PC-9 (cell line): ENCODE measurements around the gene CCDC141.

Source experiments
- EZH2 ChIP-seq: fragments of 200-600 bp; sonication (generic); IDR thresholded peaks from 2 replicates; pipeline ENCODE4 v1.8.0; 2017; ENCODE audit warnings: antibody characterized with exemption, low read depth
- TF ChIP-seq, protein P1 (sequence below): fragments of 200-600 bp; sonication (generic); conservative IDR thresholded peaks from 2 replicates; pipeline ENCODE4 v1.6.1; 2017; ENCODE audit warnings: mixed run types, antibody characterized with exemption, mild to moderate bottlenecking, moderate library complexity

DNA sequence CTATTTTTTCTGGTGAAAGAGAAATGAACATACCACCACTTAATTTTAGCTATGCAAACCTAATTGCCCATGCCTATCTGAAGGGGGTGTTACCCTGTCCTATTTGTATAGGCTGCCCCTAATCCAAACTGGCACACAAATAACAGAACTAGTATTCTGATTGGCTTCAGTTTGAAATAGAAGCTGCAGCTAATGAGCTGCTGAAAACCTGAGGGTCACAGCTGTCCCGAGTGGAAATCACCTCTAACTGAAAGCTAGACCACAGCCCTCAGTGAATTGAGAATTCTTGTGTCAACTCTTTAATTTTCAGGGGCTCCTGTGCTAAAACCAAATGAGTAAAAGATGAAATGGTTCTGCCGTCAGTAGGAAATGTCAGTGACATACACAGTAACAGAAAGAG lies 28.7 kb downstream of the CCDC141 start:
- TF ChIP-seq, protein P1, sequence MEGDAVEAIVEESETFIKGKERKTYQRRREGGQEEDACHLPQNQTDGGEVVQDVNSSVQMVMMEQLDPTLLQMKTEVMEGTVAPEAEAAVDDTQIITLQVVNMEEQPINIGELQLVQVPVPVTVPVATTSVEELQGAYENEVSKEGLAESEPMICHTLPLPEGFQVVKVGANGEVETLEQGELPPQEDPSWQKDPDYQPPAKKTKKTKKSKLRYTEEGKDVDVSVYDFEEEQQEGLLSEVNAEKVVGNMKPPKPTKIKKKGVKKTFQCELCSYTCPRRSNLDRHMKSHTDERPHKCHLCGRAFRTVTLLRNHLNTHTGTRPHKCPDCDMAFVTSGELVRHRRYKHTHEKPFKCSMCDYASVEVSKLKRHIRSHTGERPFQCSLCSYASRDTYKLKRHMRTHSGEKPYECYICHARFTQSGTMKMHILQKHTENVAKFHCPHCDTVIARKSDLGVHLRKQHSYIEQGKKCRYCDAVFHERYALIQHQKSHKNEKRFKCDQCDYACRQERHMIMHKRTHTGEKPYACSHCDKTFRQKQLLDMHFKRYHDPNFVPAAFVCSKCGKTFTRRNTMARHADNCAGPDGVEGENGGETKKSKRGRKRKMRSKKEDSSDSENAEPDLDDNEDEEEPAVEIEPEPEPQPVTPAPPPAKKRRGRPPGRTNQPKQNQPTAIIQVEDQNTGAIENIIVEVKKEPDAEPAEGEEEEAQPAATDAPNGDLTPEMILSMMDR = no peak
- no peak for TF ChIP-seq EZH2
